Measurements from ENCODE around the gene FBXO7. TPM values are rescaled to one million over a fixed set of nuclear protein-coding genes. Genes with fewer than 3 reads are reported as not detected.
A peak's percentile ranks its signal among the peaks of the same experiment; 100 is the strongest.

FBXO7 gene
- 74.1 TPM for polyA plus RNA-seq (2013, experiment 1 of 4)
- 71.8 TPM for polyA plus RNA-seq (2013, experiment 2 of 4)
- polyA plus RNA-seq (2013, experiment 3 of 4), result 56.1 TPM
- polyA plus RNA-seq (2013, experiment 4 of 4), result 64.8 TPM

GRCh38 chr22:32474635-32475467, at the start of gene FBXO7:
TSS of gene FBXO7 (plus strand) at chr22:32474811. CDS start at chr22:32475003, 192 bp downstream.
- 0% methylated on average over 92 of the region's 92 CpGs for WGBS, 2 experiments
- peak within 1 kb of the TSS; percentile 81 for H3K27ac ChIP-seq (ENCODE audit: insufficient read depth, low read depth, low read length, poor library complexity, severe bottlenecking)
- H3K9me3 ChIP-seq (ENCODE audit: control insufficient read depth, low read length), result no peaks in the 10 kb centered on the region
- H3K4me3 ChIP-seq (ENCODE audit: insufficient read depth, low read depth, low read length), result peak within 1 kb of the TSS; percentile 86
- H3K4me1 ChIP-seq (ENCODE audit: control insufficient read depth, insufficient read depth, low read length), result no peaks in the 10 kb centered on the region
- H3K27me3 ChIP-seq (ENCODE audit: control insufficient read depth, insufficient read depth, low read length, poor library complexity, severe bottlenecking), result no peaks in the 10 kb centered on the region
- no peaks in the 10 kb centered on the region for H3K36me3 ChIP-seq (ENCODE audit: control insufficient read depth, insufficient read depth, low read length)

GRCh38 chr22:32426881-32427280, 47.7 kb upstream of the FBXO7 start:
- H3K27me3 ChIP-seq (ENCODE audit: control insufficient read depth, insufficient read depth, low read length, poor library complexity, severe bottlenecking), result peaks cover 13% of the 10 kb centered on the region
- H3K36me3 ChIP-seq (ENCODE audit: control insufficient read depth, insufficient read depth, low read length), result no peaks in the 10 kb centered on the region
- H3K9me3 ChIP-seq (ENCODE audit: control insufficient read depth, low read length), result no peaks in the 10 kb centered on the region
- no peaks in the 10 kb centered on the region for H3K4me1 ChIP-seq (ENCODE audit: control insufficient read depth, insufficient read depth, low read length)
- H3K4me3 ChIP-seq (ENCODE audit: insufficient read depth, low read depth, low read length), result no peak overlapping the region
- H3K27ac ChIP-seq (ENCODE audit: insufficient read depth, low read depth, low read length, poor library complexity, severe bottlenecking), result no peak overlapping the region
- 96 to 97% methylated on average over 3 to 4 of the region's 4 CpGs for WGBS, 2 experiments

DNA sequence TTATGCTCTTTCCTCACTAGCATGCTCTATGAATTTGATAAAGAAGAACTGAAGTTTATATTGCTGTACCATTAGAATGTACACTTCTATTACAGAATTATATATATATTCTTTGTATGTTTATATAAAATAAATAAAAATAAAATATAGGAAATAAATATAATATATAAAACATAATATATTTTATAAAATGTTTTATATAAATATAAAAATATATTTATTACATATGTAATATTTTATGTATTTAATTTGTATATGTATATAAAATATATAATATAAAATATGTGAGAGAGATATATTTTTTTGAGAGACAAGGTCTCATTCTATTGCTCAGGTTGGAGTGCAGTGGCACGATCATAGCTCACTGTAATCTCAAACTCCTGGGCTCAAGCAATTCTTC, 44.3 kb upstream of the FBXO7 start:
- H3K9me3 ChIP-seq (ENCODE audit: control insufficient read depth, low read length), result no peaks in the 10 kb centered on the region
- 67 to 97% methylated on average over 1 of the region's 1 CpG for WGBS, 2 experiments
- H3K4me1 ChIP-seq (ENCODE audit: control insufficient read depth, insufficient read depth, low read length), result no peaks in the 10 kb centered on the region
- H3K4me3 ChIP-seq (ENCODE audit: insufficient read depth, low read depth, low read length), result no peak overlapping the region
- no peaks in the 10 kb centered on the region for H3K36me3 ChIP-seq (ENCODE audit: control insufficient read depth, insufficient read depth, low read length)
- H3K27ac ChIP-seq (ENCODE audit: insufficient read depth, low read depth, low read length, poor library complexity, severe bottlenecking), result no peak overlapping the region
- H3K27me3 ChIP-seq (ENCODE audit: control insufficient read depth, insufficient read depth, low read length, poor library complexity, severe bottlenecking), result peaks cover under 1% of the 10 kb centered on the region

- Histone ChIP-seq H3K27me3 (ENCODE audit: control insufficient read depth, insufficient read depth, low read length, poor library complexity, severe bottlenecking) (no peaks in the 10 kb centered on the region), H3K36me3 (ENCODE audit: control insufficient read depth, insufficient read depth, low read length) (no peaks in the 10 kb centered on the region), H3K9me3 (ENCODE audit: control insufficient read depth, low read length) (no peaks in the 10 kb centered on the region), H3K27ac (ENCODE audit: insufficient read depth, low read depth, low read length, poor library complexity, severe bottlenecking) (no peak overlapping the region), H3K4me1 (ENCODE audit: control insufficient read depth, insufficient read depth, low read length) (no peaks in the 10 kb centered on the region), H3K4me3 (ENCODE audit: insufficient read depth, low read depth, low read length) (no peak overlapping the region)
- 76 to 77% methylated on average over 6 of the region's 6 CpGs for WGBS, 2 experiments
These were observed 30.5 kb upstream of the FBXO7 start for GRCh38 chr22:32444068-32444467.

DNA sequence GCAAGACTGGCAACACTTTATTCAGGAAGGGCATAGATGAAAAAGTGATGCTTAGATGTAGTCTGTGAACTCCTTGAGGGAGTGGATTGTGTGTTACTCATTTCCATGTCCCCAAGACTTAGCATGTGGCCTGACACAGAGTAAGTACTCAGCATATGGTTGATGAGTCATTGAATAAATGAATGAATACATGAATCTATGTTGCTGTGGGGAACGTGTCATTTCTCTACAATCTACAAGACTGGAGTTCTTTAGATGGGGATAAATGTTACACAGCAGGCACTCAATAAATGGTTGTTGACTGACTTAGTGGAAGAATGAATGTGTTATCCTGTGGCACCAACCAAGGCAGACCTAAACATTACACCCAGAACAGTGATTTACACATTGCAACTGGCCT, 28.3 kb upstream of the FBXO7 start:
- Histone ChIP-seq H3K9me3 (ENCODE audit: control insufficient read depth, low read length) (no peaks in the 10 kb centered on the region), H3K27ac (ENCODE audit: insufficient read depth, low read depth, low read length, poor library complexity, severe bottlenecking) (no peak overlapping the region), H3K4me3 (ENCODE audit: insufficient read depth, low read depth, low read length) (no peak overlapping the region), H3K27me3 (ENCODE audit: control insufficient read depth, insufficient read depth, low read length, poor library complexity, severe bottlenecking) (no peaks in the 10 kb centered on the region), H3K4me1 (ENCODE audit: control insufficient read depth, insufficient read depth, low read length) (no peaks in the 10 kb centered on the region), H3K36me3 (ENCODE audit: control insufficient read depth, insufficient read depth, low read length) (no peaks in the 10 kb centered on the region)
- 54 to 88% methylated on average over 1 of the region's 1 CpG for WGBS, 2 experiments

DNA sequence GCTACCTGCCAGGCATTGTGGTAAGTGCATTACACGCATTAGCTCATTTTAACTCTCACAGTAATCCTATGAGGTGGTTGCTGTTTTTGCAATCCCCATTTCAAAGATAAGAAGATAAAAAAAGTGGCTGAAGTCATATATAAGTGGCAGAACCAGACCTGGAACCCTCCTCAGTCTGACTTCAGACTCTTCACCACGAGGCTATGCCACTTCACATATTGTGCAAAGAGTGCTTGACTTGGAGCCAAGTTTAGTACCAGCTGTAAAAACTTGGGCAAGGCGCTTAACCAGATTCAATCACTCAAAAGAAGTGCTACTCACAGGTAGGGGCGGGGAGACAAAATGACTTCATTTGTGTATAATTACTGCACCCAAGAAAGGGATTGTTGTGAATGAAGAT, 25.6 kb upstream of the FBXO7 start:
- no peaks in the 10 kb centered on the region for H3K36me3 ChIP-seq (ENCODE audit: control insufficient read depth, insufficient read depth, low read length)
- H3K4me3 ChIP-seq (ENCODE audit: insufficient read depth, low read depth, low read length), result no peak overlapping the region
- no peaks in the 10 kb centered on the region for H3K4me1 ChIP-seq (ENCODE audit: control insufficient read depth, insufficient read depth, low read length)
- no peaks in the 10 kb centered on the region for H3K9me3 ChIP-seq (ENCODE audit: control insufficient read depth, low read length)
- H3K27ac ChIP-seq (ENCODE audit: insufficient read depth, low read depth, low read length, poor library complexity, severe bottlenecking), result no peak overlapping the region
- WGBS, 2 experiments, result 77% methylated on average over 4 of the region's 4 CpGs
- no peaks in the 10 kb centered on the region for H3K27me3 ChIP-seq (ENCODE audit: control insufficient read depth, insufficient read depth, low read length, poor library complexity, severe bottlenecking)

- Histone ChIP-seq H3K36me3 (ENCODE audit: control insufficient read depth, insufficient read depth, low read length) (no peaks in the 10 kb centered on the region), H3K27ac (ENCODE audit: insufficient read depth, low read depth, low read length, poor library complexity, severe bottlenecking) (no peak overlapping the region), H3K4me3 (ENCODE audit: insufficient read depth, low read depth, low read length) (no peak overlapping the region), H3K4me1 (ENCODE audit: control insufficient read depth, insufficient read depth, low read length) (no peaks in the 10 kb centered on the region), H3K9me3 (ENCODE audit: control insufficient read depth, low read length) (no peaks in the 10 kb centered on the region), H3K27me3 (ENCODE audit: control insufficient read depth, insufficient read depth, low read length, poor library complexity, severe bottlenecking) (peaks cover 13% of the 10 kb centered on the region)
- WGBS, 2 experiments, result 92% methylated on average over 4 of the region's 4 CpGs
These were observed 17.6 kb upstream of the FBXO7 start for GRCh38 chr22:32457031-32457430.

DNA sequence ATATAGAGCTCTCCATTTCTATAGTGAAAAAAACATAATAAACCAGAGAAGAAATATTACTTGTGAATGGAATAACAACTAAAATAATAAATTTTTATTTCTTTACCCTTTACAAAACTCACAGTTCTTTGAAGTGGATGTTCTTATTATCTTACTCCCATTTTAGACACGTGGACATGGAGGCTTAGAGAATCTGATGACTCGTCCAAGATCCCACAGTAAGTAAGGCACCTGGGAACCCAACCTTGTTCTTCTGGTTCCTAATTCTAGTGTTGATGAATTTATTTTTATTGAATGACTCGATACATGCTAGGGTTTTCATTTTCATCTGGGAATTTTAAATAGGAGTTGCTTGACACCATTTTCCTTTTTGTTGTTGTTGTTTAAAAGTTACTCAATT, 12.2 kb upstream of the FBXO7 start:
- WGBS, 2 experiments, result 79 to 81% methylated on average over 3 of the region's 3 CpGs
- no peaks in the 10 kb centered on the region for H3K9me3 ChIP-seq (ENCODE audit: control insufficient read depth, low read length)
- no peaks in the 10 kb centered on the region for H3K4me1 ChIP-seq (ENCODE audit: control insufficient read depth, insufficient read depth, low read length)
- no peak overlapping the region for H3K4me3 ChIP-seq (ENCODE audit: insufficient read depth, low read depth, low read length)
- H3K27ac ChIP-seq (ENCODE audit: insufficient read depth, low read depth, low read length, poor library complexity, severe bottlenecking), result no peak overlapping the region
- no peaks in the 10 kb centered on the region for H3K36me3 ChIP-seq (ENCODE audit: control insufficient read depth, insufficient read depth, low read length)
- peaks cover 26% of the 10 kb centered on the region for H3K27me3 ChIP-seq (ENCODE audit: control insufficient read depth, insufficient read depth, low read length, poor library complexity, severe bottlenecking)

- Histone ChIP-seq H3K27me3 (ENCODE audit: control insufficient read depth, insufficient read depth, low read length, poor library complexity, severe bottlenecking) (peaks cover 26% of the 10 kb centered on the region), H3K4me1 (ENCODE audit: control insufficient read depth, insufficient read depth, low read length) (no peaks in the 10 kb centered on the region), H3K36me3 (ENCODE audit: control insufficient read depth, insufficient read depth, low read length) (no peaks in the 10 kb centered on the region), H3K9me3 (ENCODE audit: control insufficient read depth, low read length) (no peaks in the 10 kb centered on the region), H3K4me3 (ENCODE audit: insufficient read depth, low read depth, low read length) (no peak overlapping the region), H3K27ac (ENCODE audit: insufficient read depth, low read depth, low read length, poor library complexity, severe bottlenecking) (no peak overlapping the region)
- 91 to 93% methylated on average over 3 of the region's 3 CpGs for WGBS, 2 experiments
These were observed 8.9 kb upstream of the FBXO7 start for GRCh38 chr22:32465661-32466060.

GRCh38 chr22:32466496-32466895, 8.1 kb upstream of the FBXO7 start:
- 85 to 86% methylated on average over 8 of the region's 8 CpGs for WGBS, 2 experiments
- H3K9me3 ChIP-seq (ENCODE audit: control insufficient read depth, low read length), result no peaks in the 10 kb centered on the region
- no peaks in the 10 kb centered on the region for H3K4me1 ChIP-seq (ENCODE audit: control insufficient read depth, insufficient read depth, low read length)
- no peaks in the 10 kb centered on the region for H3K36me3 ChIP-seq (ENCODE audit: control insufficient read depth, insufficient read depth, low read length)
- no peak overlapping the region for H3K4me3 ChIP-seq (ENCODE audit: insufficient read depth, low read depth, low read length)
- H3K27me3 ChIP-seq (ENCODE audit: control insufficient read depth, insufficient read depth, low read length, poor library complexity, severe bottlenecking), result peaks cover 26% of the 10 kb centered on the region
- no peak overlapping the region for H3K27ac ChIP-seq (ENCODE audit: insufficient read depth, low read depth, low read length, poor library complexity, severe bottlenecking)
